Sigmoid colon (tissue), 7 donors: ENCODE results near the gene BBX. TPM values are rescaled to one million over a fixed set of nuclear protein-coding genes. Genes with fewer than 3 reads are reported as not detected.

Experiments used
- DNase-seq: peaks from one replicate; pipeline ENCODE4 v3.0.0-alpha.2; 2019
- H3K27ac ChIP-seq, 4 donors: fragments of 200-600 bp; sonication (generic); one replicate each; pipeline ENCODE4 v1.5.1; 2016 to 2019; ENCODE audit warnings: mild to moderate bottlenecking in 1 of 4
- H3K27me3 ChIP-seq, 3 donors: fragments of 200-600 bp; sonication (generic); one replicate each; pipeline ENCODE4 v1.5.1; 2019; ENCODE audit warnings: mild to moderate bottlenecking in 1 of 3
- H3K36me3 ChIP-seq, 4 donors: fragments of 200-600 bp; sonication (generic); one replicate each; pipeline ENCODE4 v1.5.1; 2016 to 2019
- H3K4me1 ChIP-seq, 4 donors: fragments of 200-600 bp; sonication (generic); one replicate each; pipeline ENCODE4 v1.5.1; 2017 to 2019
- H3K4me3 ChIP-seq, 4 donors: fragments of 200-600 bp; sonication (generic); one replicate each; pipeline ENCODE4 v1.5.1; 2017 to 2019; ENCODE audit warnings: mild to moderate bottlenecking in 2 of 4, moderate library complexity in 1 of 4
- H3K9me3 ChIP-seq, 4 donors: fragments of 200-600 bp in 3 of 4; sonication (generic) in 3 of 4; one replicate each; pipeline versions ENCODE4 v1.5.1 to v1.6.1; 2013 to 2019
- CTCF ChIP-seq, 4 experiments: fragments of 450-650 bp in 3 of 4; fragments of 200-600 bp in 1 of 4; IDR thresholded peaks; one replicate each; pipeline ENCODE4 v1.5.1; 2016 to 2019; ENCODE audit warnings: antibody characterized with exemption in 4 of 4, mild to moderate bottlenecking in 3 of 4, moderate library complexity in 2 of 4
- EP300 ChIP-seq, 4 donors: sonication (generic); formaldehyde crosslinking; IDR thresholded peaks; one replicate each; pipeline ENCODE4 v1.6.1; 2017; ENCODE audit warnings: antibody characterized with exemption in 4 of 4
- POLR2A ChIP-seq, 2 donors: fragments of 450-650 bp; IDR thresholded peaks; one replicate each; pipeline ENCODE4 v1.6.1; 2016; ENCODE audit warnings: antibody characterized with exemption in 2 of 2, mild to moderate bottlenecking in 2 of 2, moderate library complexity in 2 of 2
- POLR2AphosphoS5 ChIP-seq, 4 donors: sonication (generic); formaldehyde crosslinking; IDR thresholded peaks; one replicate each; pipeline ENCODE4 v1.6.1; 2017; ENCODE audit warnings: antibody characterized with exemption in 4 of 4
- WGBS, 2 donors: extraction: QIAGEN DNeasy Blood & Tissue Kit; methylation state at CpG; one replicate each; pipeline ENCODE4 v1.1.7; 2013; 5-methylcytosine and 5-hydroxymethylcytosine counted together
- intact Hi-C: fragments of 100-400 bp; cut with DNase I; formaldehyde crosslinking; loops from one replicate; pipeline ENCODE4 v1.15.1; 2023
- polyA plus RNA-seq, 3 donors: library from polyadenylated mRNA; stranded (reverse); fragments of 200-250 nt; gene quantifications; one replicate each; pipeline ENCODE4 v1.2.3, GENCODE V29; 2013
- total RNA-seq, 4 donors: library from RNA; depleted of rRNA; stranded (reverse); fragments of >200 nt; gene quantifications; one replicate each; pipeline ENCODE4 v1.1.0, GENCODE V29; 2016
- donor health status: healthy with polysubstance abuse.
- donor health status: Bipolar disorder and iron deficiency.
- donor health status: healthy.

The BBX gene
- total and polyA plus RNA-seq, 7 donors, result 3.0 to 93.3 (median 71.1) TPM

- H3K27me3 ChIP-seq, result no peaks in the 10 kb centered on the region
- H3K9me3 ChIP-seq, result no peaks in the 10 kb centered on the region
- no peak overlapping the region for H3K27ac ChIP-seq
- 65 to 76% methylated on average over 1 of the region's 1 CpG for WGBS, 2 donors
- no peak for DNase-seq
- no peak for TF ChIP-seq POLR2AphosphoS5 (IDR thresholded peaks at IDR 0.05)
- no peak for TF ChIP-seq CTCF (IDR thresholded peaks at IDR 0.05)
- no peak for TF ChIP-seq POLR2A (IDR thresholded peaks at IDR 0.05)
- no peak for TF ChIP-seq EP300 (IDR thresholded peaks at IDR 0.05)
- intact Hi-C loops, result no loop called here
- no peaks in the 10 kb centered on the region for H3K4me1 ChIP-seq
- no peaks in the 10 kb centered on the region for H3K36me3 ChIP-seq
- H3K4me3 ChIP-seq, result no peak overlapping the region
Observed at GRCh38 chr3:107493134-107493533, 29.6 kb upstream of the BBX start.

DNA sequence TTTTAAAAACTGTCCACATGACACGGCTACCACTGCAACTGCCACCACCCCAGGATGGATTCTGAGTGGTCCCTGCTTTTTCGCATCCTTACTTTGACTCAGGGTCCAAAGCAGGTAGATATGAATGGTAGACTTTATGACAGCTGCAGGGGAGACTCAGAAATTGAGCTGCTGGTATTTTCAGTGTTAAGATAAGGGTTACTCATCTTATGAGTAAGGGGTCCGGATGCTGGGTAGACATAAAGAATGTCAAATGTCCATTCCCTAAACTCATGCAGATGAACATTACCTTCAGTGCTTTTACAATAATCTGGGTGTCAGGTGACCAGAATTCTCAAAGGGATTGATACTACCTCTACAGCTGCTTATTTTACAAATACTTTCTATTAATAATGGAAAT is 25.9 kb upstream of the BBX start:
- intact Hi-C loops, result no loop called here
- WGBS, 2 donors, result 93 to 95% methylated on average over 3 of the region's 3 CpGs
- TF ChIP-seq CTCF (IDR thresholded peaks at IDR 0.05) (no peak), POLR2A (IDR thresholded peaks at IDR 0.05) (no peak)

GRCh38 chr3:107498646-107499045 is 24.1 kb upstream of the BBX start:
- no peaks in the 10 kb centered on the region for H3K4me1 ChIP-seq
- no peaks in the 10 kb centered on the region for H3K9me3 ChIP-seq
- intact Hi-C loops, result no loop called here
- WGBS, 2 donors, result 74 to 91% methylated on average over 4 of the region's 4 CpGs
- no peaks in the 10 kb centered on the region for H3K36me3 ChIP-seq
- H3K27me3 ChIP-seq, result no peaks in the 10 kb centered on the region
- TF ChIP-seq POLR2A (IDR thresholded peaks at IDR 0.05) (no peak), CTCF (IDR thresholded peaks at IDR 0.05) (no peak), EP300 (IDR thresholded peaks at IDR 0.05) (no peak), POLR2AphosphoS5 (IDR thresholded peaks at IDR 0.05) (no peak)
- H3K27ac ChIP-seq, result no peak overlapping the region
- no peak overlapping the region for H3K4me3 ChIP-seq
- no peak for DNase-seq

More for the DNA sequence above, 25.9 kb upstream of the BBX start:
- Histone ChIP-seq H3K4me1 (no peaks in the 10 kb centered on the region), H3K27me3 (no peaks in the 10 kb centered on the region), H3K4me3 (no peak overlapping the region), H3K36me3 (no peaks in the 10 kb centered on the region), H3K27ac (no peak overlapping the region), H3K9me3 (no peaks in the 10 kb centered on the region)
- no peak for DNase-seq

GRCh38 chr3:107506458-107506857 is 16.3 kb upstream of the BBX start:
- Histone ChIP-seq H3K4me1 (no peaks in the 10 kb centered on the region), H3K27me3 (no peaks in the 10 kb centered on the region), H3K9me3 (no peaks in the 10 kb centered on the region), H3K36me3 (no peaks in the 10 kb centered on the region), H3K27ac (no peak overlapping the region), H3K4me3 (no peak overlapping the region)
- 88% methylated on average over 2 of the region's 2 CpGs for WGBS, 2 donors
- no peak for TF ChIP-seq POLR2AphosphoS5 (IDR thresholded peaks at IDR 0.05)
- intact Hi-C loops, result no loop called here
- no peak for DNase-seq

DNA sequence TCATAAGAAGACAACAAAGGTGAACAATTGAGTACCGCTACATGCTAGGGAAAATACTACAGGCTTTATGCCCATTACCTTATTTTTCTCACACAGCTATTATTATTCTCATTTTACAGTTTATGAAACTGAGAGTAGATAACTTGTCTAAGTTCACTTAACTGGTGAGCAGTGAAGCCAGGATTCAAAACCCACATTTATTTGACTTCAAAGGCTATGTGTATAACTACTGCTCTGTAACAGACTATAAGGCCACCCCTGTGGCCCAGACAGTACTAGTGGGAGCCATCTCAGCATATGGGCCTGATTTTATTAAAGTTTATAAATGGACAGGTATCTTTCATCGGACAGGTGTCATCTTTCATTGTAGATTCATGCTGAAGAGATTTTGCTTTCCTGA is 14.4 kb upstream of the BBX start:
- intact Hi-C loops, result no loop called here
- DNase-seq, result no peak
- WGBS, 2 donors, result 95 to 96% methylated on average over 2 of the region's 2 CpGs
- H3K9me3 ChIP-seq, result no peaks in the 10 kb centered on the region
- H3K4me1 ChIP-seq, result no peaks in the 10 kb centered on the region
- no peak for TF ChIP-seq POLR2A (IDR thresholded peaks at IDR 0.05)
- TF ChIP-seq EP300 (IDR thresholded peaks at IDR 0.05), result no peak
- TF ChIP-seq CTCF (IDR thresholded peaks at IDR 0.05), result no peak
- no peak for TF ChIP-seq POLR2AphosphoS5 (IDR thresholded peaks at IDR 0.05)
- H3K36me3 ChIP-seq, result no peaks in the 10 kb centered on the region
- no peaks in the 10 kb centered on the region for H3K27me3 ChIP-seq
- H3K27ac ChIP-seq, result no peak overlapping the region
- no peak overlapping the region for H3K4me3 ChIP-seq
